PFSK-1 (cell line): ENCODE measurements around the gene NRXN3.

Source experiments
- FOXP2 ChIP-seq: optimal IDR thresholded peaks from 2 replicates; pipeline ENCODE3; 2011; ENCODE audit warnings: borderline replicate concordance, control low read depth, inconsistent platforms; ENCODE audit not compliant: insufficient read depth; ENCODE audit errors: extremely low read length, extremely low read depth
- POLR2AphosphoS5 ChIP-seq: IDR thresholded peaks from 2 replicates; pipeline ENCODE4 v1.6.1; 2012; ENCODE audit warnings: low read depth, mild to moderate bottlenecking, control low read depth, low read length, moderate library complexity
- REST ChIP-seq, 2 experiments: IDR thresholded peaks; 2 replicates each; pipeline versions ENCODE4 v1.6.1 to v1.8.0; 2011 to 2012; ENCODE audit warnings: low read depth in 2 of 2, low read length in 2 of 2, control low read depth in 1 of 2, inconsistent platforms in 1 of 2, mild to moderate bottlenecking in 1 of 2, moderate library complexity in 1 of 2; ENCODE audit not compliant: insufficient read depth in 1 of 2
- SIN3A ChIP-seq: IDR thresholded peaks from 2 replicates; pipeline ENCODE4 v1.6.1; 2012; ENCODE audit warnings: mild to moderate bottlenecking, low read length, moderate library complexity, borderline replicate concordance; ENCODE audit not compliant: insufficient read depth
- TAF1 ChIP-seq: IDR thresholded peaks from 2 replicates; pipeline ENCODE4 v1.6.1; 2012; ENCODE audit warnings: low read length, control low read depth, borderline replicate concordance; ENCODE audit not compliant: insufficient read depth

The NRXN3 gene

GRCh38 chr14:79451601-79452000 lies 1281.4 kb downstream of the NRXN3 start:
- TF ChIP-seq TAF1 (no peak), REST (IDR thresholded peaks at IDR 0.05; ENCODE audit: insufficient read depth in 1 of 2, low read depth in 2 of 2, low read length in 2 of 2) (no peak), FOXP2 (no peak), SIN3A (no peak), POLR2AphosphoS5 (no peak)

- TF ChIP-seq FOXP2 (no peak), REST (IDR thresholded peaks at IDR 0.05; ENCODE audit: insufficient read depth in 1 of 2, low read depth in 2 of 2, low read length in 2 of 2) (no peak), SIN3A (no peak), POLR2AphosphoS5 (no peak), TAF1 (no peak)
Observed at GRCh38 chr14:79453276-79453675, 1283.1 kb downstream of the NRXN3 start.

- no peak for TF ChIP-seq SIN3A
- no peak for TF ChIP-seq TAF1
- no peak for TF ChIP-seq REST (IDR thresholded peaks at IDR 0.05; ENCODE audit: insufficient read depth in 1 of 2, low read depth in 2 of 2, low read length in 2 of 2)
- TF ChIP-seq FOXP2: no peak
- no peak for TF ChIP-seq POLR2AphosphoS5
Observed at GRCh38 chr14:79464468-79464867, 1294.3 kb downstream of the NRXN3 start.

GRCh38 chr14:79465651-79466050 lies 1295.5 kb downstream of the NRXN3 start:
- TF ChIP-seq SIN3A: no peak
- no peak for TF ChIP-seq REST (IDR thresholded peaks at IDR 0.05; ENCODE audit: insufficient read depth in 1 of 2, low read depth in 2 of 2, low read length in 2 of 2)
- no peak for TF ChIP-seq POLR2AphosphoS5
- no peak for TF ChIP-seq FOXP2
- TF ChIP-seq TAF1: no peak
